ENCODE measurements around the gene EVX2. TPM values are rescaled to one million over a fixed set of nuclear protein-coding genes. Genes with fewer than 3 reads are reported as not detected.

Gene EVX2
- total RNA-seq, 4 donors from 2014 or later, result 0.08 TPM; not detected in 3

DNA sequence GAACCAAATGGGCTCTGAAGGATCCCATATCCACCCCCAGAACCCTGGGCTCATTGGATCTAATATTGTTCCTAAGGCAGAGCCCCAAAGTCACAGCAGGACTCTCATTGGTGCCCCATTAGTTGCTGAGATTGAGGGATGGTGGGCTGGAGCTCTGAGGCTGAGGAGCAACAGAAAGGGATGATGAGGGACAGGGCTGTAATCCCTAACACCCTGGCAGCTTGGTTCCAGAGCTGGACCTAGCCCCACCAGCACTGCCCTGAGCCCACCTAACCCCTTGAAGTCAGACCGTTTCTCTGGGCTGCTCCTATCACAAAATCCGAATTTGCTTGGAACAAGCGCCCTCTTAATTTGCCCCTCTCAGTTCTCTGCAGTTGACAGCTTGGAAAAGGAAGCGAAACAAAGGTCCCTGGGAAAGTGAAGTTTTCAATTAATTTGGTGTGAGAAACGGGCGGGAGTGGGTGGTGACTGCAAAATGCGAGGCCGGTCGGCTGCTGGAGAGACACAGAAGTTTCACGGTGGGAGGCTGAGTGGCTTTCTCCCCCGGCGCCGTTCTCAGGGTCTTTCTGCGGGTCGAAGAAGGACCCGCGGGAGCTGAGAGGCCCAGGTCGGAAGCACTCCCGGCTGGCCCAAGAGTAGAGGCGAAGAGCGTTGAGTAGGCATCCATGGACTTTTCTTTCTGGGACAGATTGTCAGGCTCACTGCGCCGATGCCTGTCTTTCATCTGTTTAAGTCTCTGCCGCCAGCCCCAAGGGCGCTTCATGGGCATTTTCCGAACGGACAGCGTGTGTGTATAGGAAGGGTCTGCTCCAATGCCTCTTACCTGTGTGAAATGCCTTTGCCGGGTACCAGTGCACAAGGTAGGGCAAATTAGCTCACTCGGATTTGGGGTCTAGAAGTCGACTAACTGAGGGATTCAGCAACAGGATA is 7.8 kb upstream of the EVX2 start:
- H3K4me1 ChIP-seq, result peaks cover 0 to 37% (median 20%) of the 10 kb centered on the region in 3 donors
- TF ChIP-seq, protein P1, sequence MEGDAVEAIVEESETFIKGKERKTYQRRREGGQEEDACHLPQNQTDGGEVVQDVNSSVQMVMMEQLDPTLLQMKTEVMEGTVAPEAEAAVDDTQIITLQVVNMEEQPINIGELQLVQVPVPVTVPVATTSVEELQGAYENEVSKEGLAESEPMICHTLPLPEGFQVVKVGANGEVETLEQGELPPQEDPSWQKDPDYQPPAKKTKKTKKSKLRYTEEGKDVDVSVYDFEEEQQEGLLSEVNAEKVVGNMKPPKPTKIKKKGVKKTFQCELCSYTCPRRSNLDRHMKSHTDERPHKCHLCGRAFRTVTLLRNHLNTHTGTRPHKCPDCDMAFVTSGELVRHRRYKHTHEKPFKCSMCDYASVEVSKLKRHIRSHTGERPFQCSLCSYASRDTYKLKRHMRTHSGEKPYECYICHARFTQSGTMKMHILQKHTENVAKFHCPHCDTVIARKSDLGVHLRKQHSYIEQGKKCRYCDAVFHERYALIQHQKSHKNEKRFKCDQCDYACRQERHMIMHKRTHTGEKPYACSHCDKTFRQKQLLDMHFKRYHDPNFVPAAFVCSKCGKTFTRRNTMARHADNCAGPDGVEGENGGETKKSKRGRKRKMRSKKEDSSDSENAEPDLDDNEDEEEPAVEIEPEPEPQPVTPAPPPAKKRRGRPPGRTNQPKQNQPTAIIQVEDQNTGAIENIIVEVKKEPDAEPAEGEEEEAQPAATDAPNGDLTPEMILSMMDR (IDR thresholded peaks at IDR 0.05), result no peak
- TF ChIP-seq POLR2A (IDR thresholded peaks at IDR 0.05) (no peak), POLR2AphosphoS5 (IDR thresholded peaks at IDR 0.05) (no peak), EP300 (IDR thresholded peaks at IDR 0.05) (no peak)
- peaks cover 100% of the 10 kb centered on the region for H3K27me3 ChIP-seq
- H3K36me3 ChIP-seq, result no peaks in the 10 kb centered on the region
- H3K4me3 ChIP-seq, result no peak overlapping the region
- H3K27ac ChIP-seq, result no peak overlapping the region
- ATAC-seq, result no peak
- no peaks in the 10 kb centered on the region for H3K9me3 ChIP-seq
- WGBS, 2 donors (ENCODE audit: low coverage in 1 of 2), result 0 to 5% methylated on average over 2 to 11 of the region's 31 CpGs

DNA sequence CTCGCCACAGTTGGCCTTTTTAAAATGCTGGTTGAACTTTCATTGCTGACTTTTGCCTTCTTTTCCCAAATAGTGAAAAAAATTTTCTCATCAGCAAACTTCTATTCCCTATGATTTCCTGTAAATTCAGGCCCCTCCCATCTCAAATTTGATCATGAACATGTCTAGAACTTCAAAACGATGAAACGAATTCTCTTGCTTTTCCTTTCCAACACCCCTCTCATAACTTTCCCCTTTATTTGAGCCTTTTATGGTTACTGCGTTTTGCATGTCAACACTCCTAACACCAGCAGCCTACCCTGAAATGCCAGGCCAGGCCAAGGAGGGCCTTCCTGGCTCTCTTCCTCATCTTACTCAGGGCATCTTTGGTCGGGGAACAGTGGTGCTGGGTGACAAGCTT is 7.1 kb upstream of the EVX2 start:
- ATAC-seq, result no peak
- Histone ChIP-seq H3K27me3 (peaks cover 100% of the 10 kb centered on the region), H3K4me3 (no peak overlapping the region), H3K4me1 (peaks cover 0 to 38% (median 25%) of the 10 kb centered on the region in 3 donors), H3K36me3 (no peaks in the 10 kb centered on the region), H3K9me3 (no peaks in the 10 kb centered on the region), H3K27ac (no peak overlapping the region)
- WGBS, 2 donors (ENCODE audit: low coverage in 1 of 2), result 35 to 44% methylated on average over 3 to 4 of the region's 5 CpGs
- TF ChIP-seq POLR2A (IDR thresholded peaks at IDR 0.05), result no peak
- TF ChIP-seq, protein P1 (IDR thresholded peaks at IDR 0.05), result no peak
- TF ChIP-seq EP300 (IDR thresholded peaks at IDR 0.05), result no peak
- TF ChIP-seq POLR2AphosphoS5 (IDR thresholded peaks at IDR 0.05), result no peak

DNA sequence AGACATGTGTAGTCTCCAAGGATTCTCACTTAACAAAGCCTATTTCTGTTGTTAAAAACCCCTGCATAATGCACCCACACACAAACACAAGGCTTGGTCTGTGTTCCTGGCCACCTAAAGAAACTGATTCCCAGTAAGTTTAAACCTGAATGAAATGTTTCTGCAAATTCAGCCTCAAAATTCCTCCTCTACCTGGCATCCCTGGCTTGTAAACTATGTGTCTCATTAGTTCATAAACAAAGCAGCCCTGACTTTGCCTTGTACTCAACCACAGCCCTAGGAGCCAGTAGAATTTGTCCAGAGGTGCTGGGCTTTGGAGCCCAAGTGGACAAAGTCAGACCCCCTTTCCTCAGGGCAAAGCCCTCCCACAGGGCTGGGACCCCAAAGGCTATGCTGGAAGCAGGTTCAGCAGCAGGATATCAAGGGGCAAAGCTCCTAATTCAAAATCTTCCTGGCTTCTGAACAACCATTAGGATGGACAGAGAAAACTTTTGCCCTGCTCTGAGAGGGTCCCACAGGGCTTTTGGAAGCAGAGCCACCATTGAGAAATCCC is 6.2 kb upstream of the EVX2 start:
- peaks cover 100% of the 10 kb centered on the region for H3K27me3 ChIP-seq
- no peak overlapping the region for H3K27ac ChIP-seq
- peaks cover 0 to 48% (median 30%) of the 10 kb centered on the region in 3 donors for H3K4me1 ChIP-seq
- no peaks in the 10 kb centered on the region for H3K9me3 ChIP-seq
- no peak for ATAC-seq
- no peaks in the 10 kb centered on the region for H3K36me3 ChIP-seq
- no peak for TF ChIP-seq POLR2A (IDR thresholded peaks at IDR 0.05)
- TF ChIP-seq, protein P1 (IDR thresholded peaks at IDR 0.05), result no peak
- H3K4me3 ChIP-seq, result no peak overlapping the region

DNA sequence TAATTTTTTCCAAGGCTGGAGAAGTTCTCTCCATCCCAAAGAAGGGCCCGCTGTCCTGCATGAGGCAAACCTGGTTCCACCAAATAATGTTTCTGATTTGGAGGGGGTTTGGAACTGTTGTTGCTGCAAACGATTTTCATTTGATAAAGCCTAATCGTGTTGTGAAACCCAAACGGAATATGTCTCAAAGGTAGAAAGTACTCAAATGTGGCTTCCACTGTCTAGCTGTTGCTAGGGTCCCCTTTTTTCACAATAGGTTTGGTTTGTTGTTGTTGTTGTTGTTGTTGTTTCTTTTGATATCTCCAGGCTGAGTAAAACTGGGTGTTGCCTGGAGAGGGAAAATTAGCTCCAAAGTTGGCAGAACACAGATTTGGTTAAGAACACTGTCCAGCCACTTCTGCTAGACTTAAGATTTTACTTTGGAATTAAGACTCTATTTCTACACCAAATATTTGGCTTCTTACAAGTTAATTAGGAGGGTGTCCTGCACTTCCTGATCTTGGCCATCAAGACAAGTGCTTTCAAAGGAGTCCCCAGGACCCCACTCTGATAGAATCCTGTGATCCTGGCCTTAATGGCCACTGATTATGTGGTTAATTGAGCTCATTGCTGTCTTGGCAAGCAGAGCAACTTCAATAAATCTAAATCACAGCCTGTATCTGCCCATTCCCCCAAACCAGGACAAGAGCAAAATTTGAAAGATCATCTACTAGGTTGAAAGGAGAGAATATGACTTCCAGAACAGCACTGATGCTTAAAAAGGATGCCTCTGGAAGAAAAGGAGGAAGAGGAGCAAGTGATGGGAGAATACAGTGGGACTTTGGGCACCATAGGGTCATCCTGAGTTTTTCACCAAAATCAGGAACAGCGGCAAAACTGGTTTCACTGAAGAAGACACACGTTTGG is 5.4 kb upstream of the EVX2 start:
- Histone ChIP-seq H3K27me3 (peaks cover 100% of the 10 kb centered on the region), H3K36me3 (no peaks in the 10 kb centered on the region), H3K4me3 (no peak overlapping the region), H3K4me1 (peaks cover 0 to 53% (median 34%) of the 10 kb centered on the region in 3 donors), H3K27ac (no peak overlapping the region), H3K9me3 (no peaks in the 10 kb centered on the region)
- 7 to 11% methylated on average over 4 to 6 of the region's 6 CpGs for WGBS, 2 donors (ENCODE audit: low coverage in 1 of 2)
- no peak for ATAC-seq
- TF ChIP-seq EP300 (IDR thresholded peaks at IDR 0.05) (no peak), POLR2A (IDR thresholded peaks at IDR 0.05) (no peak), POLR2AphosphoS5 (IDR thresholded peaks at IDR 0.05) (no peak)
- TF ChIP-seq, protein P1 (IDR thresholded peaks at IDR 0.05), result no peak
